ENCODE measurements around the gene DNAH5. TPM values are rescaled to one million over a fixed set of nuclear protein-coding genes. Genes with fewer than 3 reads are reported as not detected.
A peak's percentile ranks its signal among the peaks of the same experiment; 100 is the strongest.

Gene DNAH5, protein sequence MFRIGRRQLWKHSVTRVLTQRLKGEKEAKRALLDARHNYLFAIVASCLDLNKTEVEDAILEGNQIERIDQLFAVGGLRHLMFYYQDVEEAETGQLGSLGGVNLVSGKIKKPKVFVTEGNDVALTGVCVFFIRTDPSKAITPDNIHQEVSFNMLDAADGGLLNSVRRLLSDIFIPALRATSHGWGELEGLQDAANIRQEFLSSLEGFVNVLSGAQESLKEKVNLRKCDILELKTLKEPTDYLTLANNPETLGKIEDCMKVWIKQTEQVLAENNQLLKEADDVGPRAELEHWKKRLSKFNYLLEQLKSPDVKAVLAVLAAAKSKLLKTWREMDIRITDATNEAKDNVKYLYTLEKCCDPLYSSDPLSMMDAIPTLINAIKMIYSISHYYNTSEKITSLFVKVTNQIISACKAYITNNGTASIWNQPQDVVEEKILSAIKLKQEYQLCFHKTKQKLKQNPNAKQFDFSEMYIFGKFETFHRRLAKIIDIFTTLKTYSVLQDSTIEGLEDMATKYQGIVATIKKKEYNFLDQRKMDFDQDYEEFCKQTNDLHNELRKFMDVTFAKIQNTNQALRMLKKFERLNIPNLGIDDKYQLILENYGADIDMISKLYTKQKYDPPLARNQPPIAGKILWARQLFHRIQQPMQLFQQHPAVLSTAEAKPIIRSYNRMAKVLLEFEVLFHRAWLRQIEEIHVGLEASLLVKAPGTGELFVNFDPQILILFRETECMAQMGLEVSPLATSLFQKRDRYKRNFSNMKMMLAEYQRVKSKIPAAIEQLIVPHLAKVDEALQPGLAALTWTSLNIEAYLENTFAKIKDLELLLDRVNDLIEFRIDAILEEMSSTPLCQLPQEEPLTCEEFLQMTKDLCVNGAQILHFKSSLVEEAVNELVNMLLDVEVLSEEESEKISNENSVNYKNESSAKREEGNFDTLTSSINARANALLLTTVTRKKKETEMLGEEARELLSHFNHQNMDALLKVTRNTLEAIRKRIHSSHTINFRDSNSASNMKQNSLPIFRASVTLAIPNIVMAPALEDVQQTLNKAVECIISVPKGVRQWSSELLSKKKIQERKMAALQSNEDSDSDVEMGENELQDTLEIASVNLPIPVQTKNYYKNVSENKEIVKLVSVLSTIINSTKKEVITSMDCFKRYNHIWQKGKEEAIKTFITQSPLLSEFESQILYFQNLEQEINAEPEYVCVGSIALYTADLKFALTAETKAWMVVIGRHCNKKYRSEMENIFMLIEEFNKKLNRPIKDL (N-terminal part only)
- 0.84 TPM for polyA plus RNA-seq (2013, experiment 1 of 2)
- polyA plus RNA-seq (2013, experiment 2 of 2), result 0.83 TPM

DNA sequence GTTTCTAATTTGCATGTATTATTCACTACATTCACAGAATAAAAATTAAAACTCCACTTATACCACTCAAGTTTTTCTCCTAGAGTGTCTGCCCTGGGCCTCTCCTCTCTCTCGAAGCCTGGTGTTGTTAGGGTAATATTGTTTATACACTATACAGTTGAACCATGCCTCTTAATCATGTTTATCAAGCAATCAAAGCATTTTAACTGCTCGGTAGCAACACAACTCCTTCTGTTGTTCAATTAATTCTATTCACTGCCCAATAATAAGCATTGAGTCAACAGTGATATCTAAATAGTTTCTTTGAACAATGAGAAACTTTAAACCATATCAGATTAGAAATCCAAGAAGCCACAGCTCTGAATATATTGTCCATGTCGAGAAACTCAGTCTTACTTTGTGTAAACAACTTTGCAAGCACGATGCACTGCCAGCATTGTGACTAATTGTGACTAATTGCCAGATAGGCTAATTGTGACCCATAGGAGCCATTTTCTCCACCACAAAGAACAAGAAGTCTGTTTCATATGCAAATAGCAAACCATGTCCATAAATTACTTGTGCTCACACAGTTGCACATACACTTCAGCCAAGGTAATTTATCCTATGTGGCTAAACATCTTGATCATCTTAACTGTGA lies at the start of gene DNAH5:
DNAH5 (minus strand) TSS at position 129 of the 640 bp plus-strand sequence. CDS start 250 bp downstream, outside the sequence.
- WGBS, 2 donors (ENCODE audit: extremely low coverage in 2 of 2, insufficient read length in 2 of 2, insufficient replicate concordance in 1 of 2), result no CpG with 5 or more reads among the region's 4 CpGs
- no peak within 1 kb of the TSS for H3K27ac ChIP-seq (replicated peaks; ENCODE audit: low read length)
- no peak within 1 kb of the TSS for H2BK15ac ChIP-seq (ENCODE audit: low read length)
- no peaks in the 10 kb centered on the region for H3K9me3 ChIP-seq (replicated peaks in 1 of 2; ENCODE audit: control insufficient read depth in 2 of 2, insufficient read depth in 1 of 2, low read depth in 1 of 2, low read length in 2 of 2)
- no peak within 1 kb of the TSS for H2AFZ ChIP-seq (ENCODE audit: low read length)
- H3K4ac ChIP-seq (ENCODE audit: low read length), result no peak within 1 kb of the TSS
- H3K4me3 ChIP-seq (ENCODE audit: low read length in 2 of 2), result no peak within 1 kb of the TSS
- H3K4me2 ChIP-seq (ENCODE audit: insufficient read depth, low read length, poor library complexity, severe bottlenecking), result no peak within 1 kb of the TSS
- H4K8ac ChIP-seq (ENCODE audit: low read depth, low read length), result no peak within 1 kb of the TSS
- no peak within 1 kb of the TSS for H3K23ac ChIP-seq (ENCODE audit: low read depth, low read length, poor library complexity)
- H3K36me3 ChIP-seq (replicated peaks in 1 of 2; ENCODE audit: control insufficient read depth in 2 of 2, insufficient read depth in 2 of 2, low read length in 2 of 2), result no peaks in the 10 kb centered on the region
- H2BK12ac ChIP-seq (ENCODE audit: low read length), result no peak within 1 kb of the TSS
- H3K14ac ChIP-seq (ENCODE audit: low read length), result no peak within 1 kb of the TSS
- no peak within 1 kb of the TSS for H2BK120ac ChIP-seq (ENCODE audit: low read depth, low read length)
- no peak within 1 kb of the TSS for H3K18ac ChIP-seq (ENCODE audit: low read length)
- H3K4me1 ChIP-seq (ENCODE audit: control insufficient read depth in 2 of 2, insufficient read depth in 1 of 2, low read depth in 1 of 2, low read length in 2 of 2), result peaks cover 0 to 4% of the 10 kb centered on the region in 2 donors
- no peak for DNase-seq (ENCODE audit: low spot score)
- H2BK5ac ChIP-seq (ENCODE audit: low read length), result no peak within 1 kb of the TSS
- H3K79me1 ChIP-seq (ENCODE audit: low read depth, low read length), result no peaks in the 10 kb centered on the region
- H4K91ac ChIP-seq (ENCODE audit: low read depth, low read length, poor library complexity), result no peak within 1 kb of the TSS
- H3K27me3 ChIP-seq (ENCODE audit: control insufficient read depth in 3 of 3, insufficient read depth in 3 of 3, low read depth in 1 of 3, low read length in 3 of 3), result peaks cover 0 to 2% (median 0%) of the 10 kb centered on the region in 3 experiments
- H2AK5ac ChIP-seq (ENCODE audit: low read depth, low read length), result no peak within 1 kb of the TSS
- H3K9ac ChIP-seq (ENCODE audit: low read depth, low read length, poor library complexity), result no peak within 1 kb of the TSS

DNA sequence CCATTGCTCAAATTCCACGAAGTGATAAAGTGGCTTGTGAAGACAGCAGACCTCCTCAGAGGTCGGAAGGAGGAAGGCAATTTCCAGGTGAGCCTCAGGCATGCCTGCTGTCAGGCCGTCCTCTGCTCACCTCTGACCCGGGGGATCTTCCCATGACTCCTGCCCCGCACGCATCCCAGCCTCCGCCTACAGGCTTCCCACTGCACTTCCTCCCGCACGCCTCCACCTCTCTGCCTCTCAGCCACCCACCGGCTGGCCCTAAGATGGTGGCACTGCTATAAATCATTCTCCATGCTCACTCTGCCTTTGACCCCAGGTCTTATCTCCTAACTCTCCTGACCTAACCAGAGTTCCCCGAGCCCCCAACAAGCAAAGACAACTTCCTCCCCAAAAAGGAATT lies 49.4 kb upstream of the DNAH5 start:
- Histone ChIP-seq H2BK12ac (ENCODE audit: low read length) (no peak overlapping the region), H3K18ac (ENCODE audit: low read length) (peak overlapping the region; percentile 69), H2BK15ac (ENCODE audit: low read length) (no peak overlapping the region), H4K8ac (ENCODE audit: low read depth, low read length) (no peak overlapping the region), H2BK5ac (ENCODE audit: low read length) (no peak overlapping the region), H3K27ac (replicated peaks; ENCODE audit: low read length) (no peak overlapping the region), H3K79me1 (ENCODE audit: low read depth, low read length) (no peaks in the 10 kb centered on the region), H2AK5ac (ENCODE audit: low read depth, low read length) (peak overlapping the region; percentile 46), H3K23ac (ENCODE audit: low read depth, low read length, poor library complexity) (no peak overlapping the region), H3K14ac (ENCODE audit: low read length) (no peak overlapping the region), H3K9ac (ENCODE audit: low read depth, low read length, poor library complexity) (no peak overlapping the region), H3K27me3 (ENCODE audit: control insufficient read depth in 3 of 3, insufficient read depth in 3 of 3, low read depth in 1 of 3, low read length in 3 of 3) (no peaks in the 10 kb centered on the region), H4K91ac (ENCODE audit: low read depth, low read length, poor library complexity) (no peak overlapping the region), H3K4me1 (ENCODE audit: control insufficient read depth in 2 of 2, insufficient read depth in 1 of 2, low read depth in 1 of 2, low read length in 2 of 2) (no peaks in the 10 kb centered on the region), H3K4ac (ENCODE audit: low read length) (no peak overlapping the region), H3K36me3 (replicated peaks in 1 of 2; ENCODE audit: control insufficient read depth in 2 of 2, insufficient read depth in 2 of 2, low read length in 2 of 2) (no peaks in the 10 kb centered on the region), H3K4me2 (ENCODE audit: insufficient read depth, low read length, poor library complexity, severe bottlenecking) (no peak overlapping the region), H3K4me3 (ENCODE audit: low read length in 2 of 2) (no peak overlapping the region), H3K9me3 (replicated peaks in 1 of 2; ENCODE audit: control insufficient read depth in 2 of 2, insufficient read depth in 1 of 2, low read depth in 1 of 2, low read length in 2 of 2) (peaks cover 0 to 2% of the 10 kb centered on the region in 2 donors), H2AFZ (ENCODE audit: low read length) (no peak overlapping the region), H2BK120ac (ENCODE audit: low read depth, low read length) (no peak overlapping the region)
- no peak for DNase-seq (ENCODE audit: low spot score)
- WGBS, 2 donors (ENCODE audit: extremely low coverage in 2 of 2, insufficient read length in 2 of 2, insufficient replicate concordance in 1 of 2), result no CpG with 5 or more reads among the region's 11 CpGs

DNA sequence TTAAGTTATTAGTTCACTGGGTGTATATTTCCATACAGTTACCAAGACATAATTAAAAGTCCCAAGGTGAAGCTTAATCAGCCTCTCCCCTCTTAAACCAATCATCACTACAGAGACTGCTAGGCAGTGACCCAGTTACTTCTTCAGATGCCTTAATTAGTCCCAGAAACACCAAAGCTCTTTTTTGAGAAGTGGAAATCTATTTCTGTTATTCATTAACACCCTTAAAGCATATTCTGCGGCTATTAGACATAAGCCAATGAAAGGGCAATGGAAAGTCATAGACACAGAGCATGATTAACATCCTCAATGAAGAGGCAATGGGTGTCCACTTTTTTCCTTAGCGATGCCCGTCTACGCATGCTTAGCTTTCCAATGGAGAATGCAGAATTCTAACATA lies 48.3 kb upstream of the DNAH5 start:
- no peak overlapping the region for H3K14ac ChIP-seq (ENCODE audit: low read length)
- H3K4ac ChIP-seq (ENCODE audit: low read length), result no peak overlapping the region
- H2AFZ ChIP-seq (ENCODE audit: low read length), result no peak overlapping the region
- no peaks in the 10 kb centered on the region for H3K27me3 ChIP-seq (ENCODE audit: control insufficient read depth in 3 of 3, insufficient read depth in 3 of 3, low read depth in 1 of 3, low read length in 3 of 3)
- H3K9ac ChIP-seq (ENCODE audit: low read depth, low read length, poor library complexity), result no peak overlapping the region
- H2BK5ac ChIP-seq (ENCODE audit: low read length), result no peak overlapping the region
- H2BK12ac ChIP-seq (ENCODE audit: low read length), result no peak overlapping the region
- H3K23ac ChIP-seq (ENCODE audit: low read depth, low read length, poor library complexity), result no peak overlapping the region
- no peak overlapping the region for H3K4me2 ChIP-seq (ENCODE audit: insufficient read depth, low read length, poor library complexity, severe bottlenecking)
- no peak overlapping the region for H2AK5ac ChIP-seq (ENCODE audit: low read depth, low read length)
- H3K18ac ChIP-seq (ENCODE audit: low read length), result no peak overlapping the region
- H3K4me1 ChIP-seq (ENCODE audit: control insufficient read depth in 2 of 2, insufficient read depth in 1 of 2, low read depth in 1 of 2, low read length in 2 of 2), result no peaks in the 10 kb centered on the region
- no peaks in the 10 kb centered on the region for H3K36me3 ChIP-seq (replicated peaks in 1 of 2; ENCODE audit: control insufficient read depth in 2 of 2, insufficient read depth in 2 of 2, low read length in 2 of 2)
- H3K4me3 ChIP-seq (ENCODE audit: low read length in 2 of 2), result no peak overlapping the region
- no peaks in the 10 kb centered on the region for H3K79me1 ChIP-seq (ENCODE audit: low read depth, low read length)
- no peak overlapping the region for H4K8ac ChIP-seq (ENCODE audit: low read depth, low read length)
- WGBS, 2 donors (ENCODE audit: extremely low coverage in 2 of 2, insufficient read length in 2 of 2, insufficient replicate concordance in 1 of 2), result no CpG with 5 or more reads among the region's 4 CpGs
- H3K9me3 ChIP-seq (replicated peaks in 1 of 2; ENCODE audit: control insufficient read depth in 2 of 2, insufficient read depth in 1 of 2, low read depth in 1 of 2, low read length in 2 of 2), result peaks cover 0 to 2% of the 10 kb centered on the region in 2 donors
- no peak overlapping the region for H4K91ac ChIP-seq (ENCODE audit: low read depth, low read length, poor library complexity)
- no peak overlapping the region for H2BK120ac ChIP-seq (ENCODE audit: low read depth, low read length)
- DNase-seq (ENCODE audit: low spot score), result no peak
- H2BK15ac ChIP-seq (ENCODE audit: low read length), result no peak overlapping the region
- no peak overlapping the region for H3K27ac ChIP-seq (replicated peaks; ENCODE audit: low read length)

All from neuronal stem cell (in vitro differentiated cells).